Sigmoid colon (tissue), 4 donors: ENCODE data around the gene HMCN1.

Experiments used
- CTCF ChIP-seq, 4 experiments: fragments of 450-650 bp in 3 of 4; fragments of 200-600 bp in 1 of 4; IDR thresholded peaks; one replicate each; pipeline ENCODE4 v1.5.1; 2016 to 2019; ENCODE audit warnings: antibody characterized with exemption in 4 of 4, mild to moderate bottlenecking in 3 of 4, moderate library complexity in 2 of 4
- EP300 ChIP-seq, 4 donors: sonication (generic); formaldehyde crosslinking; IDR thresholded peaks; one replicate each; pipeline ENCODE4 v1.6.1; 2017; ENCODE audit warnings: antibody characterized with exemption in 4 of 4
- POLR2A ChIP-seq, 2 donors: fragments of 450-650 bp; IDR thresholded peaks; one replicate each; pipeline ENCODE4 v1.6.1; 2016; ENCODE audit warnings: antibody characterized with exemption in 2 of 2, mild to moderate bottlenecking in 2 of 2, moderate library complexity in 2 of 2
- POLR2AphosphoS5 ChIP-seq, 4 donors: sonication (generic); formaldehyde crosslinking; IDR thresholded peaks; one replicate each; pipeline ENCODE4 v1.6.1; 2017; ENCODE audit warnings: antibody characterized with exemption in 4 of 4

GRCh38 chr1:185987611-185988321 is 253.6 kb downstream of the HMCN1 start:
- no peak for TF ChIP-seq CTCF (IDR thresholded peaks at IDR 0.05)
- no peak for TF ChIP-seq POLR2A (IDR thresholded peaks at IDR 0.05)
- TF ChIP-seq EP300 (IDR thresholded peaks at IDR 0.05) = no peak
- no peak for TF ChIP-seq POLR2AphosphoS5 (IDR thresholded peaks at IDR 0.05)
